AG09309 (cell line): Measurements from ENCODE around the gene SAXO1.

Experiments
- DNase-seq: peaks from one replicate; pipeline ENCODE4 v3.0.0-alpha.2; 2010; ENCODE audit warnings: low read depth
- H3K4me3 ChIP-seq: 2 replicates; pipeline ENCODE4 v1.5.1; 2011; ENCODE audit warnings: mild to moderate bottlenecking, low read depth, low read length, moderate library complexity; ENCODE audit not compliant: control insufficient read depth
- CTCF ChIP-seq: IDR thresholded peaks from 2 replicates; pipeline ENCODE4 v1.5.1; 2011; ENCODE audit warnings: mild to moderate bottlenecking, low read depth, low read length, inconsistent platforms; ENCODE audit not compliant: insufficient read depth, control insufficient read depth; ENCODE audit errors: missing control alignments

Gene SAXO1

GRCh38 chr9:18903450-18903849 lies 129.6 kb downstream of the SAXO1 start:
- TF ChIP-seq CTCF, result no peak
- DNase-seq, result no peak
- no peak overlapping the region for H3K4me3 ChIP-seq

GRCh38 chr9:18896531-18897179 lies 136.4 kb downstream of the SAXO1 start:
- no peak for TF ChIP-seq CTCF
- no peak for DNase-seq
- no peak overlapping the region for H3K4me3 ChIP-seq

- DNase-seq, result no peak
- H3K4me3 ChIP-seq, result no peak overlapping the region
- no peak for TF ChIP-seq CTCF
These were observed 137.0 kb downstream of the SAXO1 start for GRCh38 chr9:18896004-18896403.

- H3K4me3 ChIP-seq, result no peak overlapping the region
- no peak for DNase-seq
- TF ChIP-seq CTCF, result no peak
These were observed 139.5 kb downstream of the SAXO1 start for GRCh38 chr9:18893491-18893890.

GRCh38 chr9:18893046-18893445 lies 140.0 kb downstream of the SAXO1 start:
- TF ChIP-seq CTCF, result no peak
- no peak for DNase-seq
- H3K4me3 ChIP-seq, result no peak overlapping the region

- DNase-seq, result no peak
- no peak for TF ChIP-seq CTCF
These were observed 140.9 kb downstream of the SAXO1 start for GRCh38 chr9:18891946-18892670.

GRCh38 chr9:18890372-18890771 lies 142.6 kb downstream of the SAXO1 start:
- DNase-seq, result no peak
- no peak overlapping the region for H3K4me3 ChIP-seq
- TF ChIP-seq CTCF, result no peak

More at GRCh38 chr9:18891946-18892670, 140.9 kb downstream of the SAXO1 start:
- H3K4me3 ChIP-seq, result no peak overlapping the region
